Spinal cord (tissue), 10 donors: Measurements from ENCODE around the gene OR56A4. TPM values are rescaled to one million over a fixed set of nuclear protein-coding genes. Genes with fewer than 3 reads are reported as not detected.
"Not testable (repeated sequence)": the region's sequence is repeated elsewhere in the genome, so short reads cannot be mapped to it uniquely, and the experiment has no call there.

Experiments used
- DNase-seq, 6 donors: peaks; one replicate each; pipeline versions ENCODE4 v3.0.0 to v3.0.0-alpha.2; 2013 to 2015; ENCODE audit warnings: low spot score in 6 of 6, low read depth in 4 of 6
- H3K27ac ChIP-seq: one replicate; pipeline ENCODE4 v1.5.1; 2013; ENCODE audit warnings: low read depth, low read length, control low read depth
- H3K27me3 ChIP-seq: one replicate; pipeline ENCODE4 v1.6.1; 2013; ENCODE audit warnings: low read length; ENCODE audit not compliant: control insufficient read depth, insufficient read depth
- H3K36me3 ChIP-seq: one replicate; pipeline ENCODE4 v1.6.1; 2013; ENCODE audit warnings: low read length; ENCODE audit not compliant: control insufficient read depth, insufficient read depth
- H3K4me1 ChIP-seq: one replicate; pipeline ENCODE4 v1.6.1; 2013; ENCODE audit warnings: low read length; ENCODE audit not compliant: control insufficient read depth, insufficient read depth
- H3K4me3 ChIP-seq: one replicate; pipeline ENCODE4 v1.5.1; 2013; ENCODE audit warnings: low read depth, low read length, control low read depth
- H3K9me3 ChIP-seq: one replicate; pipeline ENCODE4 v1.6.1; 2013; ENCODE audit warnings: low read length; ENCODE audit not compliant: control insufficient read depth, insufficient read depth
- WGBS: methylation state at CpG from one replicate; pipeline ENCODE4 v1.1.5; 2013; ENCODE audit warnings: missing lambda C conversion rate; ENCODE audit not compliant: insufficient coverage; 5-methylcytosine and 5-hydroxymethylcytosine counted together
- polyA plus RNA-seq, 2 donors: library from polyadenylated mRNA; unstranded; fragments of 120-200 nt; gene quantifications; one replicate each; pipeline ENCODE4 v1.2.1, GENCODE V29; 2013; ENCODE audit not compliant: insufficient read length in 2 of 2
- small RNA-seq: library from RNA; depleted of rRNA; stranded (forward); fragments of <200 nt; gene quantifications from one replicate; pipeline ENCODE3, GENCODE V24; 2014; ENCODE audit warnings: low replicate concordance
- total RNA-seq, 2 donors: library from RNA; depleted of rRNA in 1 of 2; stranded (reverse); fragments of 120-200 nt in 1 of 2; fragments of >200 nt in 1 of 2; gene quantifications; one replicate each; pipeline versions ENCODE4 v1.2.3 to v1.2.4, GENCODE V29; 2013 to 2014
- donor health status: healthy.

The OR56A4 gene
- total and polyA plus RNA-seq, 4 donors, result 0.06 TPM; not detected in 2

DNA sequence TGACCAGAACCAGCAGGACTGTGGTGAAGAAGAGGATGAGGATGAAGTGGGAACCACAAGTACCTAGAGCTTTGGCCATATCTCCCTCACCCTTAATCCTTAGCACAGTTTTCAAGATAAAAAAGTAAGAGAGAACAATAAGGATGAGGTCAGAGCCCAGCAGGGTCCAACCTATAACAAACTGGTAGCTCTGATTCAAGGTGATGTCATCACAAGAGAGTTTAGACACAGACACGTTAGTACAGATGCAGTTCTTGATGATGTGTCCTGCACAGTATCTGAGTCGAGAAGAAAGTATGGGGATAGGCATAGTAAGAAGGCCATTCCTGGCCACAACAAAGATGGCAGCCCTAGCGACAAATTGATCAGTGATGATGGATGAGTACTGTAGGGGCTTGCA, 39.0 kb downstream of the OR56A4 start:
- 65% methylated on average over 3 of the region's 3 CpGs for WGBS
- H3K4me1 ChIP-seq, result no peaks in the 10 kb centered on the region
- no peaks in the 10 kb centered on the region for H3K27me3 ChIP-seq
- no peaks in the 10 kb centered on the region for H3K36me3 ChIP-seq
- no peak for DNase-seq
- no peak overlapping the region for H3K4me3 ChIP-seq
- H3K9me3 ChIP-seq, result peaks cover 3% of the 10 kb centered on the region
- H3K27ac ChIP-seq, result no peak overlapping the region

DNA sequence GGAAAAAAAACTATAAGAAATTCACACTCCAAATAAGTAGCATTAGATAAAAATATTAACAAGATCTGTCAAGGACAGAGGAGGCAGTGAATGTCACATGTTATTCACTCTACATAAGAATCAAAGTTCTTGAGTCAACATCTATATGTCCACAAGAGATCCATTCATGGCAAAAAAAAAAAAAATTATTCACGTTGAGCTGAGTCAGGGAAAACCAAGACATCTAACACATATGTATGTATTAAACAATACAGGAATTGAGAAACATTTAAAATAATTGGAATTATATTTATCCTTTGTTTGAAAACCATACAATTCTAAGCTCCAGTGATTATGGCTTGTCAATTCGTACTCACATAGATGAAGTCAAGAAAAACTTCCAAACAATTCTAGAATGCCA, 39.8 kb downstream of the OR56A4 start:
- no peak for DNase-seq
- WGBS, result no CpG with 5 or more reads among the region's 2 CpGs

DNA sequence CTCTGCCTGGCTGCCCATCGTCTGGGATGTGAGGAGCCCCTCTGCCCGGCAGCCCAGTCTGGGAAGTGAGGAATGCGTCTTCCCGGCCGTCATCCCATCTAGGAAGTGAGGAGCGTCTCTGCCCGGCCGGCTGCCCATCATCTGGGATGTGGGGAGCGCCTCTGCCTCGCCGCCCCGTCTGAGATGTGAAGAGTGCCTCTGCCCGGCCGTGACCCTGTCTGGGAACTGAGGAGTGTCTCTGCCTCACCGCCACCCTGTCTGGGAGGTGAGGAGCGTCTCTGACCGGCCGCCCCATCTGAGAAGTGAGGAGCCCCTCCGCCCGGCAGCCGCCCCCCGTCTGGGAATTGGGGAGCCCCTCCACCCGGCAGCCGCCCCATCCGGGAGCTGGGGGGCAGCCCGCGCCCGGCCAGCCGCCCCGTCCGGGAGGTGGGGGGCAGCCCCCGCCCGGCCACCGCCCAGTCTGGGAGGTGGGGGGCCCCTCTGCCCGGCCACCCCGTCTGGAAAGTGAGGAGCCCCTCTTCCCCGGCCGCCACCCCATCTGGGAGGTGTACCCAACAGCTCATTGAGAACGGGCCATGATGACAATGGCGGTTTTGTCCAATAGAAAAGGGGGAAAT, 45.9 kb downstream of the OR56A4 start:
- 91% methylated on average over 27 of the region's 40 CpGs for WGBS
- not testable (repeated sequence) for H3K4me3 ChIP-seq, H3K27me3 ChIP-seq, H3K36me3 ChIP-seq, H3K27ac ChIP-seq, DNase-seq, H3K4me1 ChIP-seq, H3K9me3 ChIP-seq

More for the DNA sequence above, 39.8 kb downstream of the OR56A4 start:
- Histone ChIP-seq H3K27me3 (no peaks in the 10 kb centered on the region), H3K9me3 (peaks cover 3% of the 10 kb centered on the region), H3K4me3 (no peak overlapping the region), H3K27ac (no peak overlapping the region), H3K4me1 (no peaks in the 10 kb centered on the region), H3K36me3 (no peaks in the 10 kb centered on the region)

DNA sequence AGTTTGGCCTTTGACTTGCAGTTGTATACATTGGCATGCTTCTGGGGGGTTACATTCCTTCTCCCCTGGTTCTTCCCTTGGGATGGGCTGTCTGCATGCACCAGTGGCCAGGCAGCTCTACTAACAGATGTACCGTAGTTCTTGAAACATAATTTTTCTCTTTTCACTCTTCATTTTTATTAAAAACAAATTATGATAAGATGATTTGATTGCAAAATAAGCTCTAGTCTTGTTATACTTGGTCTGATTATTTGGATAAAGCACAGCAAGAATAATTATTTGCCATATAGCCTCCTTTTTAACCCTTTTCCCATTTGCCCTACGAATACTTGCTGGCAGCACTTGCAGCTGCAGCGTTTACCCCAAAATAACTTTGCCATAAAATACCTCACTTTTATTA, 51.2 kb downstream of the OR56A4 start:
- H3K4me3 ChIP-seq, result no peak overlapping the region
- WGBS, result 100% methylated on average over 1 of the region's 3 CpGs
- DNase-seq, result no peak
- no peaks in the 10 kb centered on the region for H3K36me3 ChIP-seq
- H3K4me1 ChIP-seq, result no peaks in the 10 kb centered on the region
- H3K27me3 ChIP-seq, result no peaks in the 10 kb centered on the region
- H3K9me3 ChIP-seq, result no peaks in the 10 kb centered on the region
- H3K27ac ChIP-seq, result no peak overlapping the region

Small RNA genes lying within 50 kb of the gene (small RNA-seq; reads per million reads assigned to genes)
- gene RNA5SP329, result not detected

Other genes starting within 250 kb of the OR56A4 start
- not detected for gene OR52N5, start 223.6 kb downstream of the OR56A4 start, total RNA-seq
- not detected for gene OR52N5, start 223.6 kb downstream of the OR56A4 start, polyA plus RNA-seq
- not detected for gene OR52N1, start 215.7 kb downstream of the OR56A4 start, total RNA-seq
- gene OR52N1, start 215.7 kb downstream of the OR56A4 start, polyA plus RNA-seq, result not detected
- gene OR52N2, start 198.0 kb downstream of the OR56A4 start, total RNA-seq, result not detected
- not detected for gene OR52N2, start 198.0 kb downstream of the OR56A4 start, polyA plus RNA-seq
- gene OR52E6, start 165.0 kb downstream of the OR56A4 start, total RNA-seq, result not detected
- gene OR52E6, start 165.0 kb downstream of the OR56A4 start, polyA plus RNA-seq, result not detected
- not detected for gene OR52E8, start 149.3 kb downstream of the OR56A4 start, total RNA-seq
- not detected for gene OR52E8, start 149.3 kb downstream of the OR56A4 start, polyA plus RNA-seq
- gene OR52E4, start 126.3 kb downstream of the OR56A4 start, total RNA-seq, result not detected
- gene OR52E4, start 126.3 kb downstream of the OR56A4 start, polyA plus RNA-seq, result not detected
- gene OR52E5, start 113.7 kb downstream of the OR56A4 start, total RNA-seq, result not detected
- not detected for gene OR52E5, start 113.7 kb downstream of the OR56A4 start, polyA plus RNA-seq
- gene OR56A3, start 64.7 kb downstream of the OR56A4 start, total RNA-seq, result not detected
- not detected for gene OR56A3, start 64.7 kb downstream of the OR56A4 start, polyA plus RNA-seq
- not detected for gene OR56A5, start 38.5 kb downstream of the OR56A4 start, total RNA-seq
- not detected for gene OR56A5, start 38.5 kb downstream of the OR56A4 start, polyA plus RNA-seq
- not detected for gene OR52L1, start 20.0 kb downstream of the OR56A4 start, total RNA-seq
- gene OR52L1, start 20.0 kb downstream of the OR56A4 start, polyA plus RNA-seq, result not detected
- gene OR56A1, start 23.8 kb upstream of the OR56A4 start, total RNA-seq, result under 1 TPM; 0.06 to 0.10 TPM
- gene OR56A1, start 23.8 kb upstream of the OR56A4 start, polyA plus RNA-seq, result not detected
- gene OR56B4, start 100.7 kb upstream of the OR56A4 start, total RNA-seq, result not detected
- gene OR56B4, start 100.7 kb upstream of the OR56A4 start, polyA plus RNA-seq, result not detected
- gene OR52B2, start 163.4 kb upstream of the OR56A4 start, total RNA-seq, result not detected
- not detected for gene OR52B2, start 163.4 kb upstream of the OR56A4 start, polyA plus RNA-seq
- not detected for gene OR52W1, start 192.3 kb upstream of the OR56A4 start, total RNA-seq
- under 1 TPM; 0.24 TPM for gene OR52W1, start 192.3 kb upstream of the OR56A4 start, polyA plus RNA-seq
- not detected for gene C11orf42, start 198.6 kb upstream of the OR56A4 start, total RNA-seq
- 1 to 10 TPM; 1.2 to 2.0 TPM for gene C11orf42, start 198.6 kb upstream of the OR56A4 start, polyA plus RNA-seq
- 10 to 100 TPM; 14.6 to 30.1 TPM for gene FHIP1B, start 227.7 kb upstream of the OR56A4 start, total RNA-seq
- gene FHIP1B, start 227.7 kb upstream of the OR56A4 start, polyA plus RNA-seq, result 10 to 100 TPM; 37.7 to 42.3 TPM
- gene CNGA4, start 232.1 kb upstream of the OR56A4 start, total RNA-seq, result under 1 TPM; 0.20 to 0.39 TPM
- gene CNGA4, start 232.1 kb upstream of the OR56A4 start, polyA plus RNA-seq, result under 1 TPM; 0.68 to 0.78 TPM